Activated naive CD4-positive, alpha-beta T cell treated with anti-CD3 and anti-CD28 coated beads, Interleukin-2, amount 50 U/mL, for 24 hours (primary cell): ENCODE measurements around the gene LCE7A.

Source experiments
- H3K27ac Mint-ChIP-seq: one replicate; pipeline ENCODE4 v1.8.0; 2021; ENCODE audit warnings: mild to moderate bottlenecking, mixed read lengths
- H3K27me3 Mint-ChIP-seq: one replicate; pipeline ENCODE4 v1.8.0; 2021; ENCODE audit warnings: mixed read lengths
- H3K36me3 Mint-ChIP-seq: one replicate; pipeline ENCODE4 v1.8.0; 2021; ENCODE audit warnings: mixed read lengths
- H3K4me1 Mint-ChIP-seq: one replicate; pipeline ENCODE4 v1.8.0; 2021; ENCODE audit warnings: mixed read lengths
- H3K4me3 Mint-ChIP-seq: one replicate; pipeline ENCODE4 v1.8.0; 2021; ENCODE audit warnings: mild to moderate bottlenecking, mixed read lengths
- H3K9me3 Mint-ChIP-seq: one replicate; pipeline ENCODE4 v1.8.0; 2021; ENCODE audit warnings: mixed read lengths

LCE7A gene

DNA sequence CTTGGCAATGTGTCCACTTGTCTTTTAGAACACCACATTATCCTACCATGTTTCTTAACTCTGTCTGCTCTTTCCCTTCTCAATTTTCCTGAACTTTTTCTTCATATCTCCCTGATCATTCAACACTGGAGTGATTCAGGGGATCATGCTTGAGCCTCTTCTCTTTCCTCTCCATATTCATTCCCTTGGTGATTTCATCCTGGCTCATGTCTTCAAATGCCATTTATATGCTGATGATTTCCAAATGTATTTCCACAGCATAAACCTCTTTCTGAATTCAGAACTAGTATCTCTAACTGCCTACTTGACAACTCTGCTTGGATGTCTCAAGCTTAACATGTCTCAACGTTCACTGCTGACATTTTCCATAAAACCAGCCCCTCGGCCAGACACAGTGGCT is 40.1 kb downstream of the LCE7A start:
- H3K36me3 Mint-ChIP-seq: no peaks in the 10 kb centered on the region
- no peaks in the 10 kb centered on the region for H3K9me3 Mint-ChIP-seq
- no peak overlapping the region for H3K27ac Mint-ChIP-seq
- H3K27me3 Mint-ChIP-seq: peaks cover 19% of the 10 kb centered on the region
- no peaks in the 10 kb centered on the region for H3K4me1 Mint-ChIP-seq
- no peak overlapping the region for H3K4me3 Mint-ChIP-seq

DNA sequence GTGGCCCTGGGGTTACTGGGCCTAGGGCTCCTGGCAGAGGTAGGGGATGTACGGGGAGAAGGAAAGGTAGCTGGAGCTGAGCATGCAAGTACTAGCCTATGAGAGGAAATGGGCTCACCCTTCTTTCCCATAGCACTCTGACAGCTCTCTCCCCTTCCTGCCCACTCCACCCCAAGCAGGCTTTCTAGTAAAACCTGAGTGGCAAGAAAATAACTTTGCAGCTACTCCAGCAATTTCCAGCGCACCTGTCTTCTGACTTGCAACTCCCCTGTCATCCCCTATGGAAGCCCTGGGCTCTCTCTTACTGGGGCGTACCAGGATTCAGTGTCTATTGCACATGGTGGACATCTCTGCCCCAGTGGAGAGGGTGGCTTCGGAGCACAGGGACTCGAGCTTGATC is 41.8 kb downstream of the LCE7A start:
- Mint-ChIP-seq H3K9me3 (no peaks in the 10 kb centered on the region), H3K27me3 (peaks cover 16% of the 10 kb centered on the region), H3K27ac (no peak overlapping the region), H3K36me3 (no peaks in the 10 kb centered on the region), H3K4me3 (no peak overlapping the region), H3K4me1 (no peaks in the 10 kb centered on the region)

GRCh38 chr1:152902636-152903035 is 42.8 kb downstream of the LCE7A start:
- H3K4me1 Mint-ChIP-seq: no peaks in the 10 kb centered on the region
- H3K27ac Mint-ChIP-seq: no peak overlapping the region
- peaks cover 15% of the 10 kb centered on the region for H3K27me3 Mint-ChIP-seq
- H3K4me3 Mint-ChIP-seq: no peak overlapping the region
- no peaks in the 10 kb centered on the region for H3K36me3 Mint-ChIP-seq
- H3K9me3 Mint-ChIP-seq: no peaks in the 10 kb centered on the region

DNA sequence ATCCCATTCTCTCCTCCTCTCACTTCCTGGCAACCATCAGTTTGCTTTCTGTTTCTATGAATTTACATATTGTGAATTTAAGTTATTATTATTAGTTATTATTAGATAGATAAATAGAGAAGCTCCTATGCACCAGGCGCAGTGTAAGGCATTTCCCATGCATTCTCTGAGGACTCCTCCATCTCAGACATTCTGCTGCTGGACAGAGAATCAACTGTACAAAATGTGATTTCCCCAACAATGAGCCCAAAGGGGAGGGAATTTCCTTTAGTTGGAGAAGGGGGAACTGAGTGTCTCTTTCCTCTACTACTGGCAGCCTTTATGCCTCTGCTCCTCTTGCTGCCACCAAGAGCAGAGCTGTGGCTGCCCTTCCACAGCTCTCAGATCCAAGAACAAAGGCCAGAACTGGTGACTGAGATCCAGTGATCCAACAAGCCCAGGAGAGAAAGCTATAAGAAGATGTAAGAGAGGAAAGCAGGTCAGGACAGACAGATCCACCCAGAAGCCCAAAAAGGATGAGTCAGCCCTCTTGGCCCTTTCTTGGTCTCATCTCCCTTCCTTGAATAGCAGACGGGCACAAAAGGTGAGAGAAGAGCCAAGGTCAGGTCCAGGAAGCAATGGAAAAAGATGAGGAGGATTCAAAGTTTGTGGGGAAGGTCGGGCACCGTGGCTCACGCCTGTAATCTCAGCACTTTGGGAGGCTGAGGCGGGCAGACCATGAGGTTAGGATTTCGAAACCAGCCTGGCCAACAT is 45.1 kb downstream of the LCE7A start:
- H3K36me3 Mint-ChIP-seq: no peaks in the 10 kb centered on the region
- no peak overlapping the region for H3K4me3 Mint-ChIP-seq
- H3K27ac Mint-ChIP-seq: no peak overlapping the region
- H3K9me3 Mint-ChIP-seq: no peaks in the 10 kb centered on the region
- no peaks in the 10 kb centered on the region for H3K4me1 Mint-ChIP-seq
- H3K27me3 Mint-ChIP-seq: peaks cover 15% of the 10 kb centered on the region

GRCh38 chr1:152906023-152906565 is 46.3 kb downstream of the LCE7A start:
- no peaks in the 10 kb centered on the region for H3K9me3 Mint-ChIP-seq
- H3K36me3 Mint-ChIP-seq: no peaks in the 10 kb centered on the region
- H3K4me1 Mint-ChIP-seq: no peaks in the 10 kb centered on the region
- peaks cover 9% of the 10 kb centered on the region for H3K27me3 Mint-ChIP-seq
- H3K4me3 Mint-ChIP-seq: no peak overlapping the region
- no peak overlapping the region for H3K27ac Mint-ChIP-seq

DNA sequence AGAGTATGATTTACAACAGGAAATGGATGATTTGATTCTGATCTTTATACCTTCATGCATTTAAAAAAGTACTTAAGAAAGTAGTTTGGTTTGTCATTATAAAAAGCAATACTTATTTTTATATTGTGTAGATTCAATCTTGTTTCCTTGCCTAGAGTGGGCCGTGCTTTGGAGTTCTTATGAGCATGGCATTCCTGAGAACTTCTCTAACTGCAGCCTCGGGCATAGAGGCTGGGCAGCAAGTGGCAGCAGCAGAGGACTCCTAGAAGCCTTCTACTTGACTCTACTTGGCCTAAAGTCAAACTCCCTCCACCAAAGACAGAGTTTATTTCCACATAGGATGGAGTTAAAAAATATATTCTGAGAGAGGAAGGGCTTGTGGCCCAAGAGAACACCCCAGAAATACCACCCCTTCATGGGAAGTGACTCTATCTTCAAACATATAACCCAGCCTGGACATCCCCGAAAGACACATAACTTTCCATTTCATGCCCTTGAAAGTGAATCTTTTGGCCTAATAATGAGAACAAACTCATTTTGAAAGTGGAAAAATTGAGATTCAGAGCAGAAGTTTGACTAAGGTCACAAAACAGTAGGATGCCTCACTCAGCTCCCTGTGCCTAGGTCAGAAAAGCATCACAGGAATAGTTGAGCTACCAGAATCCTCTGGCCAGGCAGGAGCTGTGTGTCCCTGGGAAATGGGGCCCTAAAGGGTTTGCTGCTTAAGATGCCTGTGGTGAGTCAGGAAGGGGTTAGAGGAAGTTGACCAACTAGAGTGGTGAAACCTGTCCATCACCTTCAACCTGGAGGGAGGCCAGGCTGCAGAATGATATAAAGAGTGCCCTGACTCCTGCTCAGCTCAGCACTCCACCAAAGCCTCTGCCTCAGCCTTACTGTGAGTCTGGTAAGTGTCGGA is 48.1 kb downstream of the LCE7A start, which contains the start of gene IVL:
Gene IVL, plus strand, starts transcription at position 861 of the 916 bp plus-strand sequence. CDS start 1,252 bp downstream, outside the sequence.
- Mint-ChIP-seq H3K27ac (no peak within 1 kb of the TSS), H3K36me3 (no peaks in the 10 kb centered on the region), H3K27me3 (peaks cover 11% of the 10 kb centered on the region), H3K4me1 (no peaks in the 10 kb centered on the region), H3K9me3 (no peaks in the 10 kb centered on the region), H3K4me3 (no peak within 1 kb of the TSS)

GRCh38 chr1:152909206-152909605 is 49.4 kb downstream of the LCE7A start:
- H3K27ac Mint-ChIP-seq: no peak overlapping the region
- no peak overlapping the region for H3K4me3 Mint-ChIP-seq

More at GRCh38 chr1:152909206-152909605, 49.4 kb downstream of the LCE7A start:
- H3K4me1 Mint-ChIP-seq: no peaks in the 10 kb centered on the region
- no peaks in the 10 kb centered on the region for H3K36me3 Mint-ChIP-seq
- H3K27me3 Mint-ChIP-seq: peaks cover 12% of the 10 kb centered on the region
- H3K9me3 Mint-ChIP-seq: no peaks in the 10 kb centered on the region
